ENCODE results near the gene SCARF2.
"Not testable (repeated sequence)": the region's sequence is repeated elsewhere in the genome, so short reads cannot be mapped to it uniquely, and the experiment has no call there.

Gene SCARF2, protein sequence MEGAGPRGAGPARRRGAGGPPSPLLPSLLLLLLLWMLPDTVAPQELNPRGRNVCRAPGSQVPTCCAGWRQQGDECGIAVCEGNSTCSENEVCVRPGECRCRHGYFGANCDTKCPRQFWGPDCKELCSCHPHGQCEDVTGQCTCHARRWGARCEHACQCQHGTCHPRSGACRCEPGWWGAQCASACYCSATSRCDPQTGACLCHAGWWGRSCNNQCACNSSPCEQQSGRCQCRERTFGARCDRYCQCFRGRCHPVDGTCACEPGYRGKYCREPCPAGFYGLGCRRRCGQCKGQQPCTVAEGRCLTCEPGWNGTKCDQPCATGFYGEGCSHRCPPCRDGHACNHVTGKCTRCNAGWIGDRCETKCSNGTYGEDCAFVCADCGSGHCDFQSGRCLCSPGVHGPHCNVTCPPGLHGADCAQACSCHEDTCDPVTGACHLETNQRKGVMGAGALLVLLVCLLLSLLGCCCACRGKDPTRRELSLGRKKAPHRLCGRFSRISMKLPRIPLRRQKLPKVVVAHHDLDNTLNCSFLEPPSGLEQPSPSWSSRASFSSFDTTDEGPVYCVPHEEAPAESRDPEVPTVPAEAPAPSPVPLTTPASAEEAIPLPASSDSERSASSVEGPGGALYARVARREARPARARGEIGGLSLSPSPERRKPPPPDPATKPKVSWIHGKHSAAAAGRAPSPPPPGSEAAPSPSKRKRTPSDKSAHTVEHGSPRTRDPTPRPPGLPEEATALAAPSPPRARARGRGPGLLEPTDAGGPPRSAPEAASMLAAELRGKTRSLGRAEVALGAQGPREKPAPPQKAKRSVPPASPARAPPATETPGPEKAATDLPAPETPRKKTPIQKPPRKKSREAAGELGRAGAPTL

GRCh38 chr22:20437613-20438426 is at the start of gene SCARF2:
TSS of gene SCARF2 (minus strand) at chr22:20437825. CDS start at chr22:20437754, 71 bp downstream.
- no peak for TF ChIP-seq CTCF (IDR thresholded peaks at IDR 0.05; ENCODE audit: insufficient read depth, missing control alignments)
- DNase-seq (ENCODE audit: insufficient read length, low spot score), result peak; percentile 57
- no peak for FAIRE-seq

- TF ChIP-seq CTCF (IDR thresholded peaks at IDR 0.05; ENCODE audit: insufficient read depth, missing control alignments), result no peak
- DNase-seq (ENCODE audit: insufficient read length, low spot score), result no peak
- FAIRE-seq, result no peak
Observed at GRCh38 chr22:20486229-20486628, 48.6 kb upstream of the SCARF2 start.

GRCh38 chr22:20484948-20485683 is 47.5 kb upstream of the SCARF2 start:
- TF ChIP-seq CTCF (IDR thresholded peaks at IDR 0.05; ENCODE audit: insufficient read depth, missing control alignments), result no peak
- no peak for FAIRE-seq
- no peak for DNase-seq (ENCODE audit: insufficient read length, low spot score)

DNA sequence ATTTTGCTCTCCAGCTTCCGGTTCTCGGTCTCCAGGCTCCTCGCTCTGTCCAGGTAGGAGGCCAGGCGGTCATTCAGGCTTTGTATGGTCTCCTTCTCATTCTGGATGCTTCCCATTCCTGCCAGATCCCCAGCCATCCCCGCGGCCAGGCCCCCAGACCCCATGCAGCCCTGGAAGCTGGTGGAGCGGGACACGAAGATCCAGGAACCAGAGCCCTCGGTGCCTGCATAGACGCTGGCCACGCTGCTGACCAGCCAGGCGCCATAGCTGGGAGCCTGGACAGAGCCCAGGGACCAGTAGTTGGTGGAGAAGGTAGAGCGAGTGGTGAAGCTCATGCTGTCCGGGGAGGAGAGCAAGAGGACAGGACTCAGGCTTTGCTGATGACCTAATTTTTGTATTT is 46.1 kb upstream of the SCARF2 start:
- TF ChIP-seq CTCF (IDR thresholded peaks at IDR 0.05; ENCODE audit: insufficient read depth, missing control alignments), result no peak
- FAIRE-seq (no peak), DNase-seq (ENCODE audit: insufficient read length, low spot score) (no peak)

- not testable (repeated sequence) for FAIRE-seq; DNase-seq (ENCODE audit: insufficient read length, low spot score)
Observed at GRCh38 chr22:20483143-20483506, 45.5 kb upstream of the SCARF2 start.

GRCh38 chr22:20479612-20480196 is 42.1 kb upstream of the SCARF2 start:
- TF ChIP-seq CTCF (IDR thresholded peaks at IDR 0.05; ENCODE audit: insufficient read depth, missing control alignments), result no peak
- DNase-seq (ENCODE audit: insufficient read length, low spot score), result no peak
- FAIRE-seq, result no peak

DNA sequence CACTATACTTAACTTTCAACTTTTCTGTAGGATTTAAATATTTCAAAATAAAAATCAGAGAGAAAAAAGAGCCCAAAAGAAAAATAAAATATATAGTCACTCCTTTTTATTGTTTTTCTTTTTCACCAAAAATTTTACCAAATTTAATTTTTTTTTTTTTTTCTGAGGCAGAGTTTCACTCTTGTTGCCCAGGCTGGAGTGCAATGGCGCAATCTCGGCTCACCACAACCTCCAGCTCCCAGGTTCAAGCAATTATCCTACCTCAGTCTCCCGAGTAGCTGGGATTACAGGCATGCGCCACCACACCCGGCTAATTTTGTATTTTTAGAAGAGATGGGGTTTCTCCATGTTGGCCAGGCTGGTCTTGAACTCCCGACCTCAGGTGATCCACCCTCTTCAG is 40.4 kb upstream of the SCARF2 start:
- not testable (repeated sequence) for DNase-seq (ENCODE audit: insufficient read length, low spot score); FAIRE-seq

GRCh38 chr22:20475569-20475968 is 37.9 kb upstream of the SCARF2 start:
- FAIRE-seq; DNase-seq (ENCODE audit: insufficient read length, low spot score): not testable (repeated sequence)
